K562 (cell line): ENCODE measurements around the gene PLEKHO2. TPM values are rescaled to one million over a fixed set of nuclear protein-coding genes. Genes with fewer than 3 reads are reported as not detected.

Source experiments
- ARID1B ChIP-seq: fragments of 450-650 bp; IDR thresholded peaks from 2 replicates; pipeline ENCODE4 v1.6.1; 2016; ENCODE audit warnings: antibody characterized with exemption, mild to moderate bottlenecking, inconsistent platforms
- BHLHE40 ChIP-seq: IDR thresholded peaks from 2 replicates; pipeline ENCODE4 v1.6.1; 2011; ENCODE audit warnings: low read length, improper control_type of control experiment
- CCNT2 ChIP-seq: IDR thresholded peaks from 2 replicates; pipeline ENCODE4 v1.6.1; 2011; ENCODE audit warnings: borderline replicate concordance, low read depth, mild to moderate bottlenecking, moderate library complexity, mixed read lengths, low read length; ENCODE audit not compliant: insufficient read length; ENCODE audit errors: extremely low read depth
- CTBP1 ChIP-seq: fragments of 450-650 bp; IDR thresholded peaks from 2 replicates; pipeline ENCODE4 v1.6.1; 2016; ENCODE audit warnings: borderline replicate concordance
- DIDO1 ChIP-seq: fragments of 450-650 bp; IDR thresholded peaks from 2 replicates; pipeline ENCODE4 v1.6.1; 2016; ENCODE audit warnings: low read depth, missing biosample characterization, missing genetic modification characterization
- ELF1 ChIP-seq: fragments of 200-800 bp; sonication (Bioruptor generic); IDR thresholded peaks from 2 replicates; pipeline ENCODE4 v1.6.1; 2016; ENCODE audit warnings: missing genetic modification characterization, missing compliant biosample characterization
- EP300 ChIP-seq: IDR thresholded peaks from 2 replicates; pipeline ENCODE4 v1.6.1; 2012; ENCODE audit warnings: low read length, improper control_type of control experiment
- ERF ChIP-seq: fragments of 450-650 bp; formaldehyde crosslinking; IDR thresholded peaks from 2 replicates; pipeline ENCODE4 v1.4.0; 2020; ENCODE audit warnings: mild to moderate bottlenecking, mixed read lengths
- FIP1L1 ChIP-seq: fragments of 200-400 bp; formaldehyde crosslinking; IDR thresholded peaks from 2 replicates; pipeline ENCODE4 v1.6.1; 2018; ENCODE audit warnings: mild to moderate bottlenecking, low read depth, low read length; ENCODE audit not compliant: poor library complexity, severe bottlenecking
- GABPA ChIP-seq: fragments of 200-800 bp; sonication (Bioruptor generic); conservative IDR thresholded peaks from 2 replicates; pipeline ENCODE4 v1.6.1; 2016; ENCODE audit warnings: low read depth, missing genetic modification characterization, missing compliant biosample characterization
- KAT8 ChIP-seq: fragments of 450-650 bp; IDR thresholded peaks from 2 replicates; pipeline ENCODE4 v1.6.1; 2016; ENCODE audit warnings: low read depth, mild to moderate bottlenecking
- KLF16 ChIP-seq: IDR thresholded peaks from 2 replicates; pipeline ENCODE4 v1.6.1; 2016; ENCODE audit warnings: antibody characterized with exemption
- LARP7 ChIP-seq: fragments of 450-650 bp; IDR thresholded peaks from 2 replicates; pipeline ENCODE4 v1.6.1; 2016
- LEF1 ChIP-seq: fragments of 450-650 bp; IDR thresholded peaks from 2 replicates; pipeline ENCODE4 v1.6.1; 2016; ENCODE audit warnings: mild to moderate bottlenecking
- MAFK ChIP-seq: IDR thresholded peaks from 2 replicates; pipeline ENCODE4 v1.6.1; 2011; ENCODE audit warnings: low read length, improper control_type of control experiment
- NUFIP1 ChIP-seq: fragments of 450-650 bp; IDR thresholded peaks from 2 replicates; pipeline ENCODE4 v1.6.1; 2018; ENCODE audit not compliant: partially characterized antibody
- SMARCE1 ChIP-seq: fragments of 450-650 bp; IDR thresholded peaks from 2 replicates; pipeline ENCODE4 v1.7.1; 2016; ENCODE audit warnings: mild to moderate bottlenecking
- STAT5B ChIP-seq: fragments of 250-450 bp; sonication (Bioruptor Pico); IDR thresholded peaks from 2 replicates; pipeline ENCODE4 v1.8.0; 2021; ENCODE audit warnings: mild to moderate bottlenecking, inconsistent platforms
- ZNF133 ChIP-seq: fragments of 250-450 bp; sonication (Bioruptor Pico); IDR thresholded peaks from 2 replicates; pipeline ENCODE4 v1.4.0; 2020; ENCODE audit warnings: mild to moderate bottlenecking
- ZNF175 ChIP-seq: fragments of 200-800 bp; sonication (Bioruptor generic); IDR thresholded peaks from 2 replicates; pipeline ENCODE4 v1.6.1; 2016; ENCODE audit warnings: low read depth, mild to moderate bottlenecking, missing genetic modification characterization, missing compliant biosample characterization
- ZNF224 ChIP-seq: sonication (generic); formaldehyde crosslinking; IDR thresholded peaks from 2 replicates; pipeline ENCODE4 v1.8.0; 2022; ENCODE audit warnings: mild to moderate bottlenecking, missing genetic modification reagents
- ZNF274 ChIP-seq: IDR thresholded peaks from 2 replicates; pipeline ENCODE4 v1.6.1; 2011; ENCODE audit warnings: low read depth, mild to moderate bottlenecking, low read length, moderate library complexity, borderline replicate concordance
- ZNF316 ChIP-seq: fragments of 450-650 bp; IDR thresholded peaks from 2 replicates; pipeline ENCODE4 v1.6.1; 2016
- ZNF431 ChIP-seq: sonication (generic); formaldehyde crosslinking; IDR thresholded peaks from 2 replicates; pipeline ENCODE4 v1.8.0; 2022; ENCODE audit warnings: mild to moderate bottlenecking, missing genetic modification reagents
- ZNF740 ChIP-seq, 3 experiments: fragments of 200-800 bp in 1 of 3; sonication (Bioruptor generic) in 1 of 3; sonication (generic) in 1 of 3; formaldehyde crosslinking in 1 of 3; IDR thresholded peaks; 2 replicates each; pipeline versions ENCODE4 v1.6.1 to v1.8.0; 2016 to 2022; ENCODE audit warnings: mild to moderate bottlenecking in 2 of 3, missing compliant biosample characterization in 2 of 3, missing genetic modification characterization in 2 of 3, missing genetic modification reagents in 1 of 3
- polyA plus RNA-seq, 8 experiments: library from polyadenylated mRNA; depleted of rRNA in 4 of 8; stranded (reverse) in 5 of 8; unstranded in 3 of 8; fragments of >200 nt; fragmentation: Nextera tagmentation in 2 of 8; fragmentation: Illumina TruSeq in 1 of 8; extraction: Ambion mirVana in 2 of 8; extraction: Trizol in 1 of 8; gene quantifications; 2 replicates each; pipeline versions ENCODE4 v1.2.1 to v1.2.3, GENCODE V29; 2011 to 2014; ENCODE audit warnings: inconsistent platforms in 1 of 8, missing spikeins in 1 of 8
- total RNA-seq, 7 experiments: library from RNA; depleted of rRNA in 6 of 7; stranded (reverse); fragments of >200 nt in 6 of 7; fragmentation: Illumina TruSeq in 2 of 7; extraction: Trizol in 2 of 7; gene quantifications; 2 replicates each; pipeline versions ENCODE4 v1.2.1 to v1.2.3, GENCODE V29; 2011 to 2021; ENCODE audit warnings: low replicate concordance in 1 of 7
- TF ChIP-seq, protein P1 (sequence below): fragments of 250-450 bp; sonication (Bioruptor Pico); IDR thresholded peaks from 2 replicates; pipeline ENCODE4 v1.8.0; 2021; ENCODE audit warnings: mild to moderate bottlenecking, moderate library complexity
- TF ChIP-seq, protein P2 (sequence below): sonication (generic); formaldehyde crosslinking; IDR thresholded peaks from 2 replicates; pipeline ENCODE4 v1.8.1; 2022; ENCODE audit warnings: missing genetic modification reagents

Gene PLEKHO2
- total and polyA plus RNA-seq, 9 of the 15 experiments (the other 6 are each of a cell fraction or from before 2014, with no cell fraction given) = 0.24 to 8.8 (median 5.5) TPM

DNA sequence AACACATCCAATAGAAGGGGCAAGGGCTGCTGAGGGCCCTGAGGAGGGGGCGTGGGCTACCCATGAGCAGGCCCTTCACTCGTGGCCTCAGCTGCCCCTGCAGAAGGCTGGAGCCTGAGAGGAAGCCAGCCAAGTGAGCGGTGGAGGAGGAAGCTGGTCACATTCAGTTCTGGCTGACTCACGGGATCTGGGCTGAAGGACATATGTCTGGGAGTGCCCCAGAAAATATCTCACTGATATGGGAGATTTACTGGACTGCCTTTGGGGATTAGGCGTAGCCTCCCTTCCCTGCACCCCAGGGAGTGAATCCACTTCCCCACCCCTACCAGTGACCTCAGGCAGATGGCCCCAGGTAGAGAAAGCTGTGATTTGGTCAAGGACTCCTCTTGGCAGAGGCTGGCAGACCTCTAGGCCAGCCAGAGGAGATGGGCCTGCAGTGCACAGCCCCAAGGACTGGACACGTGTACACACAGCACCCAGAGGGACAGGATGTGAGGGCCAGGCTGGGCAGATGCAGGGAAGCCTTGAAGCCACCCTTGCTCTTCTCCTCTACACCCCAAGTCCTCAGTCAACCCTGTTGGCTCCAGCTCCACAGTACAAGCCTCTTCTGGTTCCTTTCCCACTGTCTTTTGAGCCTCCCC is 55.8 kb downstream of the PLEKHO2 start (continued):
- TF ChIP-seq, protein P1, sequence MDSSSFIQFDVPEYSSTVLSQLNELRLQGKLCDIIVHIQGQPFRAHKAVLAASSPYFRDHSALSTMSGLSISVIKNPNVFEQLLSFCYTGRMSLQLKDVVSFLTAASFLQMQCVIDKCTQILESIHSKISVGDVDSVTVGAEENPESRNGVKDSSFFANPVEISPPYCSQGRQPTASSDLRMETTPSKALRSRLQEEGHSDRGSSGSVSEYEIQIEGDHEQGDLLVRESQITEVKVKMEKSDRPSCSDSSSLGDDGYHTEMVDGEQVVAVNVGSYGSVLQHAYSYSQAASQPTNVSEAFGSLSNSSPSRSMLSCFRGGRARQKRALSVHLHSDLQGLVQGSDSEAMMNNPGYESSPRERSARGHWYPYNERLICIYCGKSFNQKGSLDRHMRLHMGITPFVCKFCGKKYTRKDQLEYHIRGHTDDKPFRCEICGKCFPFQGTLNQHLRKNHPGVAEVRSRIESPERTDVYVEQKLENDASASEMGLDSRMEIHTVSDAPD (CRISPR knock-in tag) = no peak
- TF ChIP-seq ZNF740 (CRISPR knock-in tag; IDR thresholded peaks at IDR 0.05) (no peak), ZNF740 (tag; IDR thresholded peaks at IDR 0.05) (no peak), FIP1L1 (no peak), LEF1 (no peak), EP300 (no peak), CCNT2 (peak; percentile 29), LARP7 (no peak), ZNF133 (no peak), CTBP1 (peak; percentile 55; the same call in 1 of the 2 replicates), ERF (CRISPR knock-in tag) (no peak), ZNF431 (CRISPR knock-in tag) (no peak), ZNF224 (CRISPR knock-in tag) (no peak), ZNF175 (CRISPR knock-in tag) (no peak), NUFIP1 (no peak), ARID1B (peak; percentile 30; the same call in 1 of the 2 replicates), ZNF274 (no peak), DIDO1 (tag) (no peak), STAT5B (CRISPR knock-in tag) (no peak), ZNF316 (no peak), KAT8 (no peak), KLF16 (0 out of 2 replicates have a peak, but pooled peaks have one; percentile 23), MAFK (0 out of 2 replicates have a peak, but pooled peaks have one; percentile 22), ELF1 (no peak), GABPA (tag) (no peak), BHLHE40 (peak; percentile 95), SMARCE1 (0 out of 2 replicates have a peak, but pooled peaks have one; percentile 41)
- TF ChIP-seq, protein P2, sequence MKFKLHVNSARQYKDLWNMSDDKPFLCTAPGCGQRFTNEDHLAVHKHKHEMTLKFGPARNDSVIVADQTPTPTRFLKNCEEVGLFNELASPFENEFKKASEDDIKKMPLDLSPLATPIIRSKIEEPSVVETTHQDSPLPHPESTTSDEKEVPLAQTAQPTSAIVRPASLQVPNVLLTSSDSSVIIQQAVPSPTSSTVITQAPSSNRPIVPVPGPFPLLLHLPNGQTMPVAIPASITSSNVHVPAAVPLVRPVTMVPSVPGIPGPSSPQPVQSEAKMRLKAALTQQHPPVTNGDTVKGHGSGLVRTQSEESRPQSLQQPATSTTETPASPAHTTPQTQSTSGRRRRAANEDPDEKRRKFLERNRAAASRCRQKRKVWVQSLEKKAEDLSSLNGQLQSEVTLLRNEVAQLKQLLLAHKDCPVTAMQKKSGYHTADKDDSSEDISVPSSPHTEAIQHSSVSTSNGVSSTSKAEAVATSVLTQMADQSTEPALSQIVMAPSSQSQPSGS (CRISPR knock-in tag) = no peak
